ENCODE results near the gene TMCC2.

TMCC2 gene

GRCh38 chr1:205188596-205188995 is 39.1 kb upstream of the TMCC2 start:
- no peak for DNase-seq (ENCODE audit: low read depth in 1 of 2, low spot score in 1 of 2)
- H3K4me3 ChIP-seq (replicated peaks; ENCODE audit: insufficient read depth, low read length) = no peak overlapping the region
- no peak overlapping the region for H3K27ac ChIP-seq (replicated peaks)
- no peaks in the 10 kb centered on the region for H3K27me3 ChIP-seq (ENCODE audit: insufficient read depth, poor library complexity, severe bottlenecking)
- TF ChIP-seq, protein P1, sequence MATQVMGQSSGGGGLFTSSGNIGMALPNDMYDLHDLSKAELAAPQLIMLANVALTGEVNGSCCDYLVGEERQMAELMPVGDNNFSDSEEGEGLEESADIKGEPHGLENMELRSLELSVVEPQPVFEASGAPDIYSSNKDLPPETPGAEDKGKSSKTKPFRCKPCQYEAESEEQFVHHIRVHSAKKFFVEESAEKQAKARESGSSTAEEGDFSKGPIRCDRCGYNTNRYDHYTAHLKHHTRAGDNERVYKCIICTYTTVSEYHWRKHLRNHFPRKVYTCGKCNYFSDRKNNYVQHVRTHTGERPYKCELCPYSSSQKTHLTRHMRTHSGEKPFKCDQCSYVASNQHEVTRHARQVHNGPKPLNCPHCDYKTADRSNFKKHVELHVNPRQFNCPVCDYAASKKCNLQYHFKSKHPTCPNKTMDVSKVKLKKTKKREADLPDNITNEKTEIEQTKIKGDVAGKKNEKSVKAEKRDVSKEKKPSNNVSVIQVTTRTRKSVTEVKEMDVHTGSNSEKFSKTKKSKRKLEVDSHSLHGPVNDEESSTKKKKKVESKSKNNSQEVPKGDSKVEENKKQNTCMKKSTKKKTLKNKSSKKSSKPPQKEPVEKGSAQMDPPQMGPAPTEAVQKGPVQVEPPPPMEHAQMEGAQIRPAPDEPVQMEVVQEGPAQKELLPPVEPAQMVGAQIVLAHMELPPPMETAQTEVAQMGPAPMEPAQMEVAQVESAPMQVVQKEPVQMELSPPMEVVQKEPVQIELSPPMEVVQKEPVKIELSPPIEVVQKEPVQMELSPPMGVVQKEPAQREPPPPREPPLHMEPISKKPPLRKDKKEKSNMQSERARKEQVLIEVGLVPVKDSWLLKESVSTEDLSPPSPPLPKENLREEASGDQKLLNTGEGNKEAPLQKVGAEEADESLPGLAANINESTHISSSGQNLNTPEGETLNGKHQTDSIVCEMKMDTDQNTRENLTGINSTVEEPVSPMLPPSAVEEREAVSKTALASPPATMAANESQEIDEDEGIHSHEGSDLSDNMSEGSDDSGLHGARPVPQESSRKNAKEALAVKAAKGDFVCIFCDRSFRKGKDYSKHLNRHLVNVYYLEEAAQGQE (IDR thresholded peaks at IDR 0.05; ENCODE audit: insufficient replicate concordance, low read depth) = no peak
- TF ChIP-seq GABPA (IDR thresholded peaks at IDR 0.05; ENCODE audit: low read depth) = no peak

GRCh38 chr1:205189131-205189530 is 38.6 kb upstream of the TMCC2 start:
- Histone ChIP-seq H3K27ac (replicated peaks) (no peak overlapping the region), H3K4me3 (replicated peaks; ENCODE audit: insufficient read depth, low read length) (no peak overlapping the region), H3K27me3 (ENCODE audit: insufficient read depth, poor library complexity, severe bottlenecking) (no peaks in the 10 kb centered on the region)
- no peak for DNase-seq (ENCODE audit: low read depth in 1 of 2, low spot score in 1 of 2)
- TF ChIP-seq GABPA (IDR thresholded peaks at IDR 0.05; ENCODE audit: low read depth) (no peak), SPI1 (IDR thresholded peaks at IDR 0.05; ENCODE audit: borderline replicate concordance, low read depth) (peak; percentile 58; the same call in 1 of the 2 replicates)

GRCh38 chr1:205190845-205191577 is 36.7 kb upstream of the TMCC2 start:
- no peak for DNase-seq (ENCODE audit: low read depth in 1 of 2, low spot score in 1 of 2)
- no peak overlapping the region for H3K27ac ChIP-seq (replicated peaks)
- no peaks in the 10 kb centered on the region for H3K27me3 ChIP-seq (ENCODE audit: insufficient read depth, poor library complexity, severe bottlenecking)
- TF ChIP-seq GABPA (IDR thresholded peaks at IDR 0.05; ENCODE audit: low read depth) (no peak), SPI1 (IDR thresholded peaks at IDR 0.05; ENCODE audit: borderline replicate concordance, low read depth) (no peak), POLR2AphosphoS5 (IDR thresholded peaks at IDR 0.05; ENCODE audit: low read depth) (no peak)
- TF ChIP-seq, protein P2, sequence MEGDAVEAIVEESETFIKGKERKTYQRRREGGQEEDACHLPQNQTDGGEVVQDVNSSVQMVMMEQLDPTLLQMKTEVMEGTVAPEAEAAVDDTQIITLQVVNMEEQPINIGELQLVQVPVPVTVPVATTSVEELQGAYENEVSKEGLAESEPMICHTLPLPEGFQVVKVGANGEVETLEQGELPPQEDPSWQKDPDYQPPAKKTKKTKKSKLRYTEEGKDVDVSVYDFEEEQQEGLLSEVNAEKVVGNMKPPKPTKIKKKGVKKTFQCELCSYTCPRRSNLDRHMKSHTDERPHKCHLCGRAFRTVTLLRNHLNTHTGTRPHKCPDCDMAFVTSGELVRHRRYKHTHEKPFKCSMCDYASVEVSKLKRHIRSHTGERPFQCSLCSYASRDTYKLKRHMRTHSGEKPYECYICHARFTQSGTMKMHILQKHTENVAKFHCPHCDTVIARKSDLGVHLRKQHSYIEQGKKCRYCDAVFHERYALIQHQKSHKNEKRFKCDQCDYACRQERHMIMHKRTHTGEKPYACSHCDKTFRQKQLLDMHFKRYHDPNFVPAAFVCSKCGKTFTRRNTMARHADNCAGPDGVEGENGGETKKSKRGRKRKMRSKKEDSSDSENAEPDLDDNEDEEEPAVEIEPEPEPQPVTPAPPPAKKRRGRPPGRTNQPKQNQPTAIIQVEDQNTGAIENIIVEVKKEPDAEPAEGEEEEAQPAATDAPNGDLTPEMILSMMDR (IDR thresholded peaks at IDR 0.05; ENCODE audit: insufficient read depth, low read length) = no peak
- TF ChIP-seq, protein P1 (IDR thresholded peaks at IDR 0.05; ENCODE audit: insufficient replicate concordance, low read depth) = no peak
- H3K4me3 ChIP-seq (replicated peaks; ENCODE audit: insufficient read depth, low read length) = no peak overlapping the region

DNA sequence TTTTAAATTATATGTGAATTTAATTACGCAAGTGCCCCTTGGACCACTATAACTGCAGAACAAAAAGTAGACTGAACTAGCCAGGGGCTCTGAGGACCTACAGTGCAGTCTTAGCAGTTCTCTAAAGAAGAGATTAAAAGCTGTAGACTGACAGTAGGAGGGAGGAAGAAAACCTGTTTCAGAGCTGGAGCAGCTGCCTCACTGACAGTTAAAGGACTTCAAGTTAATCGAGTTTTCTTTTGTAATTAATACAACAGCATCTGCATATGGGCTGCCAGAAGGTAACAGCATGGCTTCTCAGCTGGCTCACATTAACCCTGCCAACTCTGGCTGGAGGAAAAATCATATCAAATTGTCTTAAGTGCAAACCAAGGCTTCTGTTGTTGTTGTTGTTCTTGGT is 36.1 kb upstream of the TMCC2 start:
- TF ChIP-seq, protein P2 (IDR thresholded peaks at IDR 0.05; ENCODE audit: insufficient read depth, low read length) = no peak
- TF ChIP-seq POLR2AphosphoS5 (IDR thresholded peaks at IDR 0.05; ENCODE audit: low read depth) (no peak), GABPA (IDR thresholded peaks at IDR 0.05; ENCODE audit: low read depth) (no peak), SPI1 (IDR thresholded peaks at IDR 0.05; ENCODE audit: borderline replicate concordance, low read depth) (no peak)
- TF ChIP-seq, protein P1 (IDR thresholded peaks at IDR 0.05; ENCODE audit: insufficient replicate concordance, low read depth) = no peak
- H3K4me3 ChIP-seq (replicated peaks; ENCODE audit: insufficient read depth, low read length) = no peak overlapping the region
- no peaks in the 10 kb centered on the region for H3K27me3 ChIP-seq (ENCODE audit: insufficient read depth, poor library complexity, severe bottlenecking)
- no peak for DNase-seq (ENCODE audit: low read depth in 1 of 2, low spot score in 1 of 2)
- no peak overlapping the region for H3K27ac ChIP-seq (replicated peaks)

All from HL-60 (cell line).